Activated CD4-positive, alpha-beta T cell treated with anti-CD3 and anti-CD28 coated beads, Interleukin-2, amount 50 U/mL, for 48 hours (primary cell): ENCODE results near the gene GPR21.

Source experiments
- DNase-seq, 2 experiments: peaks; one replicate each; pipeline ENCODE4 v3.0.0-alpha.2; 2020

Gene GPR21

GRCh38 chr9:123065196-123065595 is 31.7 kb downstream of the GPR21 start:
- DNase-seq = no peak

- DNase-seq = no peak
Measured at GRCh38 chr9:123067136-123067535, 33.7 kb downstream of the GPR21 start.

GRCh38 chr9:123069010-123069481 is 35.6 kb downstream of the GPR21 start:
- DNase-seq = no peak

- peak in 1 of 2 experiments; percentile 10 for DNase-seq
Measured at GRCh38 chr9:123070198-123070597, 36.7 kb downstream of the GPR21 start.

GRCh38 chr9:123072407-123072995 is 39.0 kb downstream of the GPR21 start:
- DNase-seq = no peak

- no peak for DNase-seq
Measured at GRCh38 chr9:123073441-123073840, 40.0 kb downstream of the GPR21 start.

GRCh38 chr9:123073991-123074422 is 40.5 kb downstream of the GPR21 start:
- DNase-seq = no peak

GRCh38 chr9:123074628-123075027 is 41.2 kb downstream of the GPR21 start:
- no peak for DNase-seq

GRCh38 chr9:123080444-123080843 is 47.0 kb downstream of the GPR21 start:
- no peak for DNase-seq

GRCh38 chr9:123081824-123082223 is 48.4 kb downstream of the GPR21 start:
- peak in 1 of 2 experiments; percentile 17 for DNase-seq

- DNase-seq = no peak
Measured at GRCh38 chr9:123083680-123084079, 50.2 kb downstream of the GPR21 start.

GRCh38 chr9:123084256-123084655 is 50.8 kb downstream of the GPR21 start:
- no peak for DNase-seq
